Measurements from ENCODE around the gene FZD7. TPM values are rescaled to one million over a fixed set of nuclear protein-coding genes. Genes with fewer than 3 reads are reported as not detected.

Gene FZD7
- total and polyA plus RNA-seq, 10 of the 15 experiments (the other 5 are each of a cell fraction or from before 2014, with no cell fraction given) = 0.24 to 2.4 (median 0.75) TPM

GRCh38 chr2:202054679-202055078 is 21.0 kb downstream of the FZD7 start:
- no peak overlapping the region for H2AFZ ChIP-seq (ENCODE audit: control insufficient read depth, low read depth, low read length)
- no peaks in the 10 kb centered on the region for H3K36me3 ChIP-seq (ENCODE audit: control insufficient read depth in 2 of 2, insufficient read depth in 2 of 2, low read length in 1 of 2)
- ChIA-PET SMC1A (ENCODE audit: uncharacterized antibody, unreplicated experiment) (interaction anchor here (0.7 to 1.4 kb wide), 3 partner anchors 49 to 89 kb away, joined by 3 to 5 read pairs (median 4); no protein-coding TSS in a partner anchor), CTCF (interaction anchor here (1.2 to 1.8 kb wide), 4 partner anchors 9 to 195 kb away, joined by 3 to 6 read pairs (median 4); no protein-coding TSS in a partner anchor), RAD21 (ENCODE audit: unreplicated experiment) (no interaction called here), POLR2A (no interaction called here)
- WGBS (ENCODE audit: insufficient coverage, insufficient replicate concordance, low lambda C conversion rate, missing lambda C conversion rate) = 32% methylated on average over 3 of the region's 3 CpGs
- no peaks in the 10 kb centered on the region for H3K79me2 ChIP-seq (ENCODE audit: control insufficient read depth, insufficient read depth, low read length)
- FAIRE-seq (no peak), ATAC-seq (no peak), DNase-seq (ENCODE audit: low read depth, low spot score) (no peak)
- H3K4me2 ChIP-seq (ENCODE audit: control insufficient read depth, insufficient read depth) = no peak overlapping the region
- no peak overlapping the region for H3K4me3 ChIP-seq
- in situ Hi-C loops (cut with MboI) (no loop called here), intact Hi-C loops (cut with micrococcal nuclease; ENCODE audit: unreplicated experiment) (loop anchor here (5.0 kb wide), 1 partner anchor 87 kb away; no protein-coding TSS in a partner anchor)
- no peak overlapping the region for H3K27ac ChIP-seq (ENCODE audit: control insufficient read depth, insufficient read depth)
- BruUV-seq (replicated peaks) = no TSS peak
- H3K27me3 ChIP-seq (replicated peaks in 1 of 2; ENCODE audit: control insufficient read depth in 2 of 2, insufficient read depth in 2 of 2, low read length in 1 of 2) = no peaks in the 10 kb centered on the region; a peak in 1 of 4 replicates
- no peaks in the 10 kb centered on the region for H4K20me1 ChIP-seq (ENCODE audit: control insufficient read depth, insufficient read depth)
- H3K9me3 ChIP-seq (replicated peaks; ENCODE audit: control insufficient read depth, insufficient read depth, low read length) = no peaks in the 10 kb centered on the region
- H3K4me1 ChIP-seq (ENCODE audit: control insufficient read depth, insufficient read depth, low read length) = no peaks in the 10 kb centered on the region
- TF ChIP-seq ZNF592 (IDR thresholded peaks at IDR 0.05) = no peak
- TF ChIP-seq ATF2 (IDR thresholded peaks at IDR 0.05; ENCODE audit: low read length) = no peak
- no peak for TF ChIP-seq SIN3A (IDR thresholded peaks at IDR 0.05; ENCODE audit: low read depth, low read length)
- no peak for TF ChIP-seq PKNOX1 (IDR thresholded peaks at IDR 0.05)
- no peak for TF ChIP-seq ZBTB33 (IDR thresholded peaks at IDR 0.05)
- TF ChIP-seq TARDBP (IDR thresholded peaks at IDR 0.05; ENCODE audit: borderline replicate concordance) = no peak
- no peak for TF ChIP-seq ZZZ3 (IDR thresholded peaks at IDR 0.05; ENCODE audit: control insufficient read depth, insufficient read length, low read depth)
- TF ChIP-seq GATAD2B (conservative IDR thresholded peaks at IDR 0.05; ENCODE audit: low read depth) = no peak
- no peak for TF ChIP-seq BCLAF1 (IDR thresholded peaks at IDR 0.05)
- TF ChIP-seq ATF7 (IDR thresholded peaks at IDR 0.05; ENCODE audit: low read depth) = no peak
- no peak overlapping the region for H3K9ac ChIP-seq (ENCODE audit: control insufficient read depth, insufficient read depth, low read length)

All from GM12878 (cell line).